GM12878 (cell line): ENCODE measurements around the gene MRPS27.

Experiments used
- EGR1 ChIP-seq, 2 experiments: IDR thresholded peaks; 1 replicate in 1 of 2; 2 replicates in 1 of 2; pipeline ENCODE4 v1.6.1; 2011 to 2012; ENCODE audit warnings: low read depth in 2 of 2, low read length in 2 of 2, borderline replicate concordance in 1 of 2, mild to moderate bottlenecking in 1 of 2, moderate library complexity in 1 of 2
- JUND ChIP-seq: IDR thresholded peaks from 2 replicates; pipeline ENCODE4 v1.6.1; 2012; ENCODE audit warnings: low read depth, mild to moderate bottlenecking, low read length, improper control_type of control experiment, moderate library complexity
- MAX ChIP-seq: IDR thresholded peaks from 2 replicates; pipeline ENCODE4 v1.6.1; 2012; ENCODE audit warnings: low read depth, low read length, improper control_type of control experiment
- MYB ChIP-seq: fragments of 150-350 bp; IDR thresholded peaks from 2 replicates; pipeline ENCODE4 v1.6.1; 2014; ENCODE audit warnings: mild to moderate bottlenecking, low read depth, low read length, borderline replicate concordance
- MYC ChIP-seq: IDR thresholded peaks from 2 replicates; pipeline ENCODE4 v1.6.1; 2011; ENCODE audit warnings: mild to moderate bottlenecking, low read length, moderate library complexity, inconsistent platforms; ENCODE audit not compliant: insufficient read depth, insufficient replicate concordance, insufficient read length, severe bottlenecking
- POLR2A ChIP-seq: IDR thresholded peaks from 2 replicates; pipeline ENCODE4 v1.6.1; 2011; ENCODE audit warnings: low read depth, mild to moderate bottlenecking, low read length
- SP1 ChIP-seq: IDR thresholded peaks from one replicate; pipeline ENCODE4 v1.6.1; 2011; ENCODE audit warnings: low read depth, low read length
- SPI1 ChIP-seq: IDR thresholded peaks from 2 replicates; pipeline ENCODE4 v1.6.1; 2011; ENCODE audit warnings: low read depth, mild to moderate bottlenecking, low read length, moderate library complexity, borderline replicate concordance; ENCODE audit not compliant: insufficient read depth

- TF ChIP-seq SP1 (no peak), MYB (no peak), POLR2A (no peak), MAX (no peak), EGR1 (IDR thresholded peaks at IDR 0.05; ENCODE audit: borderline replicate concordance in 1 of 2, low read depth in 2 of 2, low read length in 2 of 2) (no peak), JUND (no peak), SPI1 (no peak), MYC (no peak)
These were observed 115.1 kb downstream of the MRPS27 start for GRCh38 chr5:72204946-72205345.
